DMS53 treated with DMSO at 0.1 percent for 48 hours (cell line): ENCODE results near the gene RTN4RL1.
"Not testable (repeated sequence)": the region's sequence is repeated elsewhere in the genome, so short reads cannot be mapped to it uniquely, and the experiment has no call there.

Source experiments
- DNase-seq: peaks from one replicate; lab custom pipeline; 2025; ENCODE audit not compliant: unreplicated experiment; lab: John Stamatoyannopoulos, UW

The RTN4RL1 gene

GRCh38 chr17:2025622-2026309 is 632 bp upstream of the RTN4RL1 start:
- DNase-seq: peak; percentile 28

GRCh38 chr17:2024572-2025219 is 438 bp downstream of the RTN4RL1 start:
- no peak for DNase-seq

- DNase-seq: peak; percentile 6
Observed at GRCh38 chr17:2023692-2024571, 1.2 kb downstream of the RTN4RL1 start.

GRCh38 chr17:2023256-2023655 is 1.9 kb downstream of the RTN4RL1 start:
- DNase-seq: no peak

GRCh38 chr17:2022647-2023240 is 2.4 kb downstream of the RTN4RL1 start:
- no peak for DNase-seq

GRCh38 chr17:2020721-2021120 is 4.4 kb downstream of the RTN4RL1 start:
- DNase-seq: no peak

GRCh38 chr17:2019723-2020122 is 5.4 kb downstream of the RTN4RL1 start:
- no peak for DNase-seq

GRCh38 chr17:2018716-2019510 is 6.2 kb downstream of the RTN4RL1 start:
- DNase-seq: peak; percentile 65

GRCh38 chr17:2017274-2017941 is 7.7 kb downstream of the RTN4RL1 start:
- no peak for DNase-seq

- no peak for DNase-seq
Observed at GRCh38 chr17:2016494-2016893, 8.6 kb downstream of the RTN4RL1 start.

- DNase-seq: no peak
Observed at GRCh38 chr17:2015314-2015713, 9.8 kb downstream of the RTN4RL1 start.

- no peak for DNase-seq
Observed at GRCh38 chr17:2013994-2014317, 11.2 kb downstream of the RTN4RL1 start.

GRCh38 chr17:2013220-2013993 is 11.7 kb downstream of the RTN4RL1 start:
- DNase-seq: not testable (repeated sequence)

- DNase-seq: no peak
Observed at GRCh38 chr17:2012499-2012898, 12.6 kb downstream of the RTN4RL1 start.

GRCh38 chr17:2011411-2012371 is 13.4 kb downstream of the RTN4RL1 start:
- no peak for DNase-seq

GRCh38 chr17:2009737-2010136 is 15.4 kb downstream of the RTN4RL1 start:
- no peak for DNase-seq

- DNase-seq: no peak
Observed at GRCh38 chr17:2008332-2009126, 16.6 kb downstream of the RTN4RL1 start.
